OCI-M2 (cell line): ENCODE measurements around the gene KLHL29.

Experiments used
- DNase-seq: peaks from one replicate; lab custom pipeline; 2025; ENCODE audit not compliant: unreplicated experiment; lab: John Stamatoyannopoulos, UW

KLHL29 gene

DNA sequence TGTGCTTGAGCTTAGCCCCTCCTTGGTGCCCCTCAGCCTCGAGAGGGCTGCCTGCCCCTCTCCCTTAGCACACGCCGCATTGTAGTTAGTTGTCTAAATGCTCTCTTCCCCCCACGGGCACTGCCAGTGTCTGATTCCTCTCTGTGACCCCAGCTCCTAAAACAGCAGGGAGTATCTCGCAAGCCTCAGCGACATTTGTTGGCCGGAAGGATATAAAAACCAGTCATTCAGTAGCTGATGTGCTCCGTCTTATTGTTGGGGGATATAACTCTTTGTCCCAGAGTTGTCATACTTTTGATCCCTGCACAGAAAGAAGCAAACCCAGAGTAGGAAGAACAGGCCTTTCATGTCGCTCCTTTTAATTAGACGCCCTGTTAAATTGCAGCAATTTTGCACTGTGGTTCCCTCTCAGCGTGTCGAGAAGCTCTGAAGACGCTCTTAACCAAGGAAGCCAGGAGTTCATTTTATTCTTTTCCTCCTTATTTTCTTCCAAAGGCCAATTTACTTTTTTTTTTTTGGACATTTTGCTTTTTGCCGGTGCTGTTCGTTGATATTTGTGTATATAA is 201.8 kb downstream of the KLHL29 start:
- no peak for DNase-seq

GRCh38 chr2:23587341-23587880 is 202.4 kb downstream of the KLHL29 start:
- DNase-seq = no peak

GRCh38 chr2:23588106-23588505 is 203.1 kb downstream of the KLHL29 start:
- no peak for DNase-seq

GRCh38 chr2:23588508-23589201 is 203.7 kb downstream of the KLHL29 start:
- no peak for DNase-seq

- DNase-seq = no peak
Observed at GRCh38 chr2:23589220-23589647, 204.3 kb downstream of the KLHL29 start.

- DNase-seq = no peak
Observed at GRCh38 chr2:23589739-23590138, 204.8 kb downstream of the KLHL29 start.

DNA sequence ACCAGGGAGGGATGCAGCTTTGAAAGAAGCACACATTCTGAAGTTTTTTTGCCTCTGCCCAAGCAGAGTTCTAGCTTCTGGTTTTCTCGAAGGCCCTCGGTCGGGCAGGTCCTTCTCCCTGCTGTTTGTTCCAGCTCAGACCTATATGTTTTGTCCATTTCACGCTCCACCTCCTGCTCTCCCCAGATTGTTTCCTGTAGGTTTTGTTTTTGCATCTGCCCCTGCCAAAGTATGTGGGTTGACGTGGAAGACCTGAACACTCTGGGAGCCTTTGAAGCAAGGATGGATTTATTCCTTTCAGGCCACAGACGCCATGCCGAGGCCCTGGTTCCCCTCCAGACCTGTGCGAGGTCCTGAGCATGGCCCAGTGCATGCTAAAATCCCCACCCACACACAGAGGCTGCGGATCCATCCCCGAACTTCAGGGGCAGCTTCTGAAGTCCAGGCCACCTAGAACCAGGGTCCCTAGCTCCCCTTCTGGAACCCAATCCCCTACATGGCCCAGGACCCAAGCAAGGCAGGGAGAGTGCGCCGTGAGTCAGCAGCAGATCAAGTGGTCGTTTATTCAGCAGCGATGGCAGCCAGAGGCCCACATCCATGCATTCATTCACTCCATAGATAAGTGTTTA is 205.4 kb downstream of the KLHL29 start:
- DNase-seq = no peak

GRCh38 chr2:23591111-23591510 is 206.1 kb downstream of the KLHL29 start:
- no peak for DNase-seq

DNA sequence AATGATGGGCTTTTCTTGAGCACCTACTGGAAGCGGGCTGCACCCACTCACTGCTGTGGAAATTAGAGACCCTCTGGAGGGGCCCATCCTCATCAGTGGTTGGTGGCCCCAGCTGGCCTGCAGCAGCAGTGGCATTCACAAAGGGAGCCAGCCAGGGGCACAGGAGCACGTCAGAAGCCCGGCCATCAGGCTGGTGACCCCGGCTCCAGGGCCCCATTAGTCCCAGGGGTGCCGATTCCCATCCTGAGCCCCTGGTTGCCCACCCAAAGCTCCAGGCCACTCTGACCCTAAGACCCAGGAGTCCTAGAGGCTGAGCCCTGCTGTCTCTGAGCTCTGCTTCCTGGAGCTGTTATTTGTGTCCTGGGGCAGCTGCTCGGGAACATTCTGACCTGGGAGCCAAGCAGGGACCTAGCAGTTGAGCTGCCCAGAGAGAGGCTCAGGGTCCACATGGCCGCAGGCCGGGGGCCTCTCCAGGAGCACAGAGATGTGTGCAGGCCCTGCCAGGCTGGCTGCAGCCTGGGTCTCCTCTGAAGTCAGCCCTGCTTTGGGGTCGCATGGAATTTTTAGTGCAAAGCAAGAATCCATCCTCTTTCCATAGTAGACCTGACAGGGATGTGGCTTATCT is 207.2 kb downstream of the KLHL29 start:
- DNase-seq = no peak

GRCh38 chr2:23592898-23593751 is 208.1 kb downstream of the KLHL29 start:
- no peak for DNase-seq

- DNase-seq = no peak
Observed at GRCh38 chr2:23593752-23594459, 208.9 kb downstream of the KLHL29 start.

DNA sequence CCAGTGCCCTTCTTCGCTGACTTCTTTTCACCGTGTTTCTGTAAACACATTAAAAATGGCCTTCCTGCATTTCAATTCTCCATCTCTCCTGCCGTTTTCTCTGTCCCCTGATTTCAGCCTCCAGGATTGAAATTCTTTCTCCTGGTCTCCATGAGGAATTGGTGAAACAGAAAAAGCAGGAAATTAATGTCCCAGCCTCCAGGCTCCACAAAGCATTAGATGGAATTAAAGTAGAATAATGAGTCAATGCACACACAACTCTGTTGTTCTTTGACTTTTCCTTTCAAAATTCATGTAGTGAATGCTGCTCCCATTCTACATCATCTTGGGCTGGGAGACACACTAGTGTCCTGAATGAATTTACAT is 209.5 kb downstream of the KLHL29 start:
- no peak for DNase-seq

DNA sequence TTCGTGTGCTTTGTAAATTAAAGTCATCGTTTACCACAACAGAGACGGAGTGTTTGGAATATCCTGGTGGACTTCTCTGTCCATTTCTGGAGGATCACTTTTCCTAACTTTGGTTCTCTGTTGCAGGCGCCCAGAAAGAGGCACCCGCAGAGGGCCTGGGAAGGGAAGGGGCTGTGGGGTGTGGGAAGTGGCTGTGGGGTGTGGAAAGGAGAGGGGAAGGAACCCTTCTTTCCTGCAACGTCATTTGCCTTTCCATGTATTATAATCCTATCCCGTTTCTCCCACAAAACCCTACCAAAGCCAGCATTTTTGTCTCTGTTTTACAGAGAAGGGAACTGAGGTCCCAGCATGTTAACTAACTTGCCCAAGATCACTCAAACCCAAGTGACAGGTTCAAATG is 210.0 kb downstream of the KLHL29 start:
- DNase-seq = no peak

DNA sequence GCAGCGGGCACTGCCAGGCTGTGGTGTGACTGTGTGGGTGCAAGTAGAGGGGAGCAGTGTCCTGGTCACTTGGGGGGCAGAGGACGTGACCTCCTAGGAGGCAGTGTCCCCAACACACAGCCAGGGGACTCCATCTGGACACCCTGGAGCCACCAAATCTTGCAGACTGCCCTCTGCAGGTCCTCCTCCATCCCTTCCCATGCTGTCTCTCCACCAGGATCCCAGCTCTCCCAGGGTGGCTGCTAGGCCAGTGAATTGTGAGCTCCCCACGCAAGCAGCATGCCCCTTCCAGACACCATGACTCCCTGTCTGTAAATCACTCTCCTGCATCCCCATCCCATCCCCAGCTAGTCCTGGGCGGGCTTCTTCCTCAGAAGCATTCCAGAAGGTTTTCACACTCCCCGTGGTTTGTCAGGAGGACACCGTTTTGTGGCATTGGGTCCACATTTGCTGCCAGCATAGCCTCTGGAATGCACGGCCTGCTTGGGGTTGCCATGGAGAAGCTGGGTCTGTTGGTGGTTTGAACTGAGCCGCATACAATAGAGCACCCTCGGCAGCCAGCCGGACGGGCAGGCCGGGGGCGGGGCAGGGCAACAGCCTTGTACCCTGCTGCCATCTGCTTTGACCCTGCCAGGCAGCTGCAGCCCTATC is 210.7 kb downstream of the KLHL29 start:
- DNase-seq = no peak

DNA sequence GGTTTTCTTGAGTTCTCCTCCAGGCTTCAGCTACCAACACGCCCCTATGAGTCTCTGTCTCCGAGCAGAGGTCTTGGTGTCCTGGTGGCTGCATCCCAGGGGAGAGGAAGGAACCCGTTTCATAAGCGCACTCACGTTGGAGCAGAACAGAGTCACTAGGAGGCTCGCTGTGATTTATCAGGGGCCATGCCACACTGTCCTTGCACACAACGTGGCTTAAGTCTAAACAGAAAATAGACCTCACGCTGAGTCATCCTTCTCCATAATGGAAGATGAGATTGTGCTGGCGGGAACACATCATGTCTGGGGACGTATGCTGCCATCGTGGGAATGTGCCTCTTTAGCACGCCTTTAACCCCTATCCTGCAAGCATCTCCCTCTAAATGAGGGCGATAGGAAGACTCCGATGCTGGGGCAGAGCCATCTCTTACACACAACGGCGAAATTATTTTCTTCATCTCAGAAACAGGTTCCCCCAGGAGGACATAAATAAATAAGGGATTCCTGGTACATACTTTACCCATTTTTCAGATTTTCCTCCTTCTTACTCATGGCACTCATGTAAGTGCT is 211.4 kb downstream of the KLHL29 start:
- DNase-seq = no peak

DNA sequence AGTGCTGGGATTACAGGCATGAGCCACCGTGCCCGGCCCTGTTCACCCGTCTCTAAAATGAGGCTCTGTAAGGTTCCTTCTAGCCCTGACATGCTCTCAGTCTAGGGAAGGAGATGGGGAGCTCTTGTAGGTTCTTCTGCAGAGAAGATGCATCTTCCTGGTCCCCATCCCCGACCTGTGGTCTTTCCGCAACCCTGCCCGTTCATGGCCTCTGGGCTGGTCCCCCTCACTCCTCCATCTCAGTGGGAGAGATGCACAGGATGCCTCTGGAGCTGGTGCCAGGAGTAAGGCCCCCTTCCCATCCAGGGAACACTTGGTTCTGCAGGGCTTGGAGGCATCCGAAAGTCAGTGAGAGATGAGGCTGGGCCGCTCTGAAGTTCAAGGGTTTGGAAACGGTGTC is 212.7 kb downstream of the KLHL29 start:
- no peak for DNase-seq

DNA sequence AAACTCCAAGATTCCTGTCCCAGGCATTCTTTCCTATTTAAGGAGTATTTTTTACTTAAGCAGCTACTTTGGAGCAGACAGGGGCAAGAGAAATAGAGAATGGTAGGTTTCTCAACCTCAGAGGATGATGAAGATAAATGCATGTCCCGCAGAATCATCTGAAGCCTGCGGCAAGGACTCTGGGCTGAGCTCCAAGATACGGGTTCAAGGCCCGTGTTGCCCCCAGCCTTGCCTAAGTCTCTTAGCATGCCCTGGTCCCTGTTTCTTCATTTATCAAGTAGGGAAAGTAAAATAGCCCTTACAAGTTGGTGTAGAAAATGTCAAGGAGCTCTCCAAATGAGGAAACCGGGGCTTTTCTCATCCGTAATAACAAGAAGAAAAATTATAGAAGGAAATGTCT is 214.0 kb downstream of the KLHL29 start:
- DNase-seq = no peak

GRCh38 chr2:23599667-23600066 is 214.7 kb downstream of the KLHL29 start:
- DNase-seq = no peak

DNA sequence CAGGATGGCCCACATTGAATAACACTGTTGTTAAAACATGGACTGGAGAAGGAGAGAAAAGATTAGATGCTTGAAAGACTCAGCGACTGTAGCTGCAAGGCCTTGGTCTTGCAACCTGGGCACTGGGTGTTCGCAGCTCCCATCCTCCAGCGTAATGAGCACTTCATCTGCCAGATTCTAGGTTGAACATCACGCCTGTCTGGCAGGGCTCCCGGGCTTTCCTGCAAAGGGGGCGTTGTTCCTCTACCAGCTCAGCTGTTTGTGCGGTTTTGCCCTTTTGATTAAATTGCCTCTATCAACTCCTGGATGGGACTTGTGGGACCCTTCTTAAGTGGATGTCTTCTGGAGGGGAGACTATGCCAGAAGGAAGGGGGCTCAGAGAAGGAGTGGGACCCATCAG is 215.4 kb downstream of the KLHL29 start:
- no peak for DNase-seq
